ENCODE measurements around the gene S100B.

DNA sequence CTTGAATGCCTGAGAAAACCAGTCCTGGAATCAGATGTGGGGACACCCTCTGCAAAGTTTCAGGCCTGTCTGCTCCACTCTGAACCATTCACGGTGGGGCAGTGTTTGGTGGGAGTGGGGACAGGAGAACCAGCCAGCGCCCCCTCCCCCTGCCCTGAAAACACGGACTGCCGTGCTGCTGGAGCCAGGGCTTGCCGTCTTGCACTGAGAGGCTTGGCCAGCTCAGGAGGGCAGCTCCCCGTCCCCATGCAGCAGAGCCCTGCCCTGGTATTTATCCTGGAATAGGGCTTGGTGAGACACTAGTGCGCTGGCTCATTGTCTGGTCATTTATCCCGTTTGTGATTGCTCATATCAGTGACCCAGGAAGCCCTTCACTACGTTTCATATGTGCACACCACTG lies 3.9 kb downstream of the S100B start:
- TF ChIP-seq POLR2AphosphoS5 (IDR thresholded peaks at IDR 0.05) (no peak), EP300 (IDR thresholded peaks at IDR 0.05) (no peak), POLR2A (IDR thresholded peaks at IDR 0.05) (no peak)
- TF ChIP-seq, protein P1, sequence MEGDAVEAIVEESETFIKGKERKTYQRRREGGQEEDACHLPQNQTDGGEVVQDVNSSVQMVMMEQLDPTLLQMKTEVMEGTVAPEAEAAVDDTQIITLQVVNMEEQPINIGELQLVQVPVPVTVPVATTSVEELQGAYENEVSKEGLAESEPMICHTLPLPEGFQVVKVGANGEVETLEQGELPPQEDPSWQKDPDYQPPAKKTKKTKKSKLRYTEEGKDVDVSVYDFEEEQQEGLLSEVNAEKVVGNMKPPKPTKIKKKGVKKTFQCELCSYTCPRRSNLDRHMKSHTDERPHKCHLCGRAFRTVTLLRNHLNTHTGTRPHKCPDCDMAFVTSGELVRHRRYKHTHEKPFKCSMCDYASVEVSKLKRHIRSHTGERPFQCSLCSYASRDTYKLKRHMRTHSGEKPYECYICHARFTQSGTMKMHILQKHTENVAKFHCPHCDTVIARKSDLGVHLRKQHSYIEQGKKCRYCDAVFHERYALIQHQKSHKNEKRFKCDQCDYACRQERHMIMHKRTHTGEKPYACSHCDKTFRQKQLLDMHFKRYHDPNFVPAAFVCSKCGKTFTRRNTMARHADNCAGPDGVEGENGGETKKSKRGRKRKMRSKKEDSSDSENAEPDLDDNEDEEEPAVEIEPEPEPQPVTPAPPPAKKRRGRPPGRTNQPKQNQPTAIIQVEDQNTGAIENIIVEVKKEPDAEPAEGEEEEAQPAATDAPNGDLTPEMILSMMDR (IDR thresholded peaks at IDR 0.05), result no peak

Measured in stomach (tissue), 4 donors.